SK-N-MC (cell line): ENCODE measurements around the gene TDP1.

Source experiments
- EZH2 ChIP-seq: fragments of 200-600 bp; sonication (generic); IDR thresholded peaks from one replicate; pipeline ENCODE4 v1.6.1; 2017; ENCODE audit warnings: antibody characterized with exemption
- POLR2AphosphoS5 ChIP-seq: IDR thresholded peaks from 2 replicates; pipeline ENCODE4 v1.6.1; 2012; ENCODE audit warnings: mild to moderate bottlenecking, low read depth, low read length, borderline replicate concordance

DNA sequence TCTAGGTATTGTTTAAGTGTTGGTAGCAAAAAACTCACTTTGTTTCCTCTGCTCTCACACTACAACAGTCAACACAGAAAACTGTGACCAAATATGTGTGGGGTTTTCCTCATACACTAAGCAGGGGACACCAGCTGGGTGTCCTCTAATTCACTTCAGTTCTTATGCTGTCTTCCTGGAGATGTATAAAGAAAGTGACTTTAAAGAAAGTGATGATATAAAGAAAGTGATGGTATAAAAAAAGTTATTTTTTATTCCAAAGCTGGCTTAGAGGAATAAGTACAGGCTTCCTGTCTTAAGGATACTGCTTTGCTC lies 31.4 kb downstream of the TDP1 start:
- TF ChIP-seq POLR2AphosphoS5, result no peak
- TF ChIP-seq EZH2, result no peak
